ENCODE data around the gene HIGD2B. TPM values are rescaled to one million over a fixed set of nuclear protein-coding genes. Genes with fewer than 3 reads are reported as not detected.

Gene HIGD2B
- polyA plus RNA-seq, 1 experiment = not detected

Small RNA genes lying within 50 kb of the gene (small RNA-seq; reads per million reads assigned to genes)
- gene RN7SL853P (ENCODE audit: insufficient read length, low read depth) = not detected

Other genes starting within 250 kb of the HIGD2B start
- 85.8 and 90.4 TPM in 2 replicates for gene ARIH1, start 211.9 kb downstream of the HIGD2B start, polyA plus RNA-seq (2011; rRNA removed)
- gene GOLGA6B, start 31.5 kb downstream of the HIGD2B start, polyA plus RNA-seq (2011; rRNA removed) = not detected in 2 replicates
- gene BBS4, start within 50 bp of the HIGD2B start, polyA plus RNA-seq (2011; rRNA removed) = 23.5 and 25.7 TPM in 2 replicates
- gene ADPGK, start 97.6 kb upstream of the HIGD2B start, polyA plus RNA-seq (2011; rRNA removed) = 61.1 and 74.3 TPM in 2 replicates

Measured in AG04450 (cell line).